Prostate gland (tissue), 2 donors: Measurements from ENCODE around the gene RPL18A. TPM values are rescaled to one million over a fixed set of nuclear protein-coding genes. Genes with fewer than 3 reads are reported as not detected.

Source experiments
- DNase-seq: peaks from one replicate; pipeline ENCODE4 v3.0.0-alpha.2; 2019; ENCODE audit warnings: low spot score
- H3K27ac ChIP-seq, 2 donors: fragments of 200-600 bp; sonication (generic); 2 replicates each; pipeline ENCODE4 v1.5.1; 2017 to 2019
- H3K27me3 ChIP-seq: fragments of 200-600 bp; sonication (generic); replicated peaks from 2 replicates; pipeline ENCODE4 v1.5.1; 2019; ENCODE audit not compliant: insufficient read depth
- H3K36me3 ChIP-seq, 2 donors: fragments of 200-600 bp; sonication (generic); 1 replicate in 1 of 2; 2 replicates in 1 of 2; pipeline versions ENCODE4 v1.5.1 to v1.8.1; 2017 to 2019
- H3K4me1 ChIP-seq: fragments of 200-600 bp; sonication (generic); replicated peaks from 2 replicates; pipeline ENCODE4 v1.5.1; 2019
- H3K4me3 ChIP-seq, 2 donors: fragments of 200-600 bp; sonication (generic); 2 replicates each; pipeline ENCODE4 v1.5.1; 2017 to 2019
- H3K9me3 ChIP-seq: fragments of 200-600 bp; sonication (generic); 2 replicates; pipeline ENCODE4 v1.5.1; 2017
- POLR2A ChIP-seq: fragments of 450-650 bp; IDR thresholded peaks from one replicate; pipeline ENCODE4 v1.6.1; 2016; ENCODE audit warnings: antibody characterized with exemption, mild to moderate bottlenecking
- POLR2AphosphoS5 ChIP-seq: sonication (generic); formaldehyde crosslinking; IDR thresholded peaks from one replicate; pipeline ENCODE4 v1.6.1; 2017; ENCODE audit warnings: antibody characterized with exemption
- WGBS: methylation state at CpG from one replicate; pipeline ENCODE4 v1.1.5; 2018; 5-methylcytosine and 5-hydroxymethylcytosine counted together
- intact Hi-C: fragments of 100-400 bp; cut with DNase I; formaldehyde crosslinking; loops from one replicate; pipeline ENCODE4 v1.14.2; 2022
- total RNA-seq, 2 donors: library from RNA; depleted of rRNA; stranded (reverse); fragments of >200 nt; gene quantifications; one replicate each; pipeline ENCODE4 v1.1.0, GENCODE V29; 2016
- TF ChIP-seq, protein P1 (sequence below), 4 experiments: fragments of 200-600 bp in 2 of 4; fragments of 450-650 bp in 2 of 4; sonication (generic) in 2 of 4; IDR thresholded peaks; 1 replicate in 3 of 4; 2 replicates in 1 of 4; pipeline ENCODE4 v1.5.1; 2016 to 2019; ENCODE audit warnings: antibody characterized with exemption in 4 of 4, mild to moderate bottlenecking in 2 of 4, moderate library complexity in 2 of 4

Gene RPL18A
- total RNA-seq, 2 donors from 2014 or later = 1,351 to 1,892 TPM

DNA sequence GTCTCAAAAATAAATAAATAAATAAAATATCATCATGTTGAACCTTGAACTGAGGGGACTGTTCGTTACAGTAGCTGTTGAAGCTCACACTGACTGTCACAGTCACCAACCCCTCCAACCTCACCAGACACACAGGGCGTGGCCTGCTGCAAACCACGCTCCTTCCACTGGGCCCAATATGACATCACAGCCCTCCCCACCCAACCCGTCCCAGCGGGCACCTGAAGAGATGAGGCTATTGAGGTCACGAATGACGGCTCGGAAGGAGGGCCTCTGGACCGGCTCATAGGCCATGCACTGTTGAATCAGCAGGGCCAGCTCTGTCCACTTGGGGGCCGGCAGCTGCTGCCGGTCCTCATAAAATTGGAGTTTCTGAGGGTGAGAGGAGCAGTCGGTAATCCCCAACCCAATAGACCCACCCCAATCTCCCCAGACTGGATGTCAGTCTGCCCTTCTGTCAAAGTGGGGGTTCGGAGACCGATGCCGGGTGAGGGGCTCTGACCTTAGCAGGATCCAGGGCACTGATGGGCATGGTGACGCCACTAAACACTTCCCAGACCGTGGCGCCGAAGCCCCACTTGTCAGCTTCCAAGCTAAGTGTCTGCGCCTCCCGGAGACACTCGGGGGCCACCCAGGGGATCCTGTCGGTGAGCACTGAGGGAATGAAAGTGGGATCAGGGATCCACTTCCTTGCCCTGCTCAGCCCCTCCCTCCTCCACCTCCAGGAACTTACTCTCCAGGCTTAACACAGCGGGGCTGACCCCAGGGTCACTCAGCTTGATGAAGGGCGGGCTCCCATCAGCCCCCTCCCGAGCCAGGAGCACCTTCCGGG, 25.1 kb upstream of the RPL18A start:
- 72% methylated on average over 26 of the region's 27 CpGs for WGBS
- H3K4me3 ChIP-seq = no peak overlapping the region
- DNase-seq = no peak
- H3K36me3 ChIP-seq = no peaks in the 10 kb centered on the region
- H3K27ac ChIP-seq = no peak overlapping the region
- TF ChIP-seq, protein P1, sequence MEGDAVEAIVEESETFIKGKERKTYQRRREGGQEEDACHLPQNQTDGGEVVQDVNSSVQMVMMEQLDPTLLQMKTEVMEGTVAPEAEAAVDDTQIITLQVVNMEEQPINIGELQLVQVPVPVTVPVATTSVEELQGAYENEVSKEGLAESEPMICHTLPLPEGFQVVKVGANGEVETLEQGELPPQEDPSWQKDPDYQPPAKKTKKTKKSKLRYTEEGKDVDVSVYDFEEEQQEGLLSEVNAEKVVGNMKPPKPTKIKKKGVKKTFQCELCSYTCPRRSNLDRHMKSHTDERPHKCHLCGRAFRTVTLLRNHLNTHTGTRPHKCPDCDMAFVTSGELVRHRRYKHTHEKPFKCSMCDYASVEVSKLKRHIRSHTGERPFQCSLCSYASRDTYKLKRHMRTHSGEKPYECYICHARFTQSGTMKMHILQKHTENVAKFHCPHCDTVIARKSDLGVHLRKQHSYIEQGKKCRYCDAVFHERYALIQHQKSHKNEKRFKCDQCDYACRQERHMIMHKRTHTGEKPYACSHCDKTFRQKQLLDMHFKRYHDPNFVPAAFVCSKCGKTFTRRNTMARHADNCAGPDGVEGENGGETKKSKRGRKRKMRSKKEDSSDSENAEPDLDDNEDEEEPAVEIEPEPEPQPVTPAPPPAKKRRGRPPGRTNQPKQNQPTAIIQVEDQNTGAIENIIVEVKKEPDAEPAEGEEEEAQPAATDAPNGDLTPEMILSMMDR (IDR thresholded peaks at IDR 0.05) = no peak
- TF ChIP-seq POLR2A = no peak
- no peaks in the 10 kb centered on the region for H3K4me1 ChIP-seq
- no peaks in the 10 kb centered on the region for H3K9me3 ChIP-seq
- intact Hi-C loops = no loop called here
- H3K27me3 ChIP-seq = no peaks in the 10 kb centered on the region

DNA sequence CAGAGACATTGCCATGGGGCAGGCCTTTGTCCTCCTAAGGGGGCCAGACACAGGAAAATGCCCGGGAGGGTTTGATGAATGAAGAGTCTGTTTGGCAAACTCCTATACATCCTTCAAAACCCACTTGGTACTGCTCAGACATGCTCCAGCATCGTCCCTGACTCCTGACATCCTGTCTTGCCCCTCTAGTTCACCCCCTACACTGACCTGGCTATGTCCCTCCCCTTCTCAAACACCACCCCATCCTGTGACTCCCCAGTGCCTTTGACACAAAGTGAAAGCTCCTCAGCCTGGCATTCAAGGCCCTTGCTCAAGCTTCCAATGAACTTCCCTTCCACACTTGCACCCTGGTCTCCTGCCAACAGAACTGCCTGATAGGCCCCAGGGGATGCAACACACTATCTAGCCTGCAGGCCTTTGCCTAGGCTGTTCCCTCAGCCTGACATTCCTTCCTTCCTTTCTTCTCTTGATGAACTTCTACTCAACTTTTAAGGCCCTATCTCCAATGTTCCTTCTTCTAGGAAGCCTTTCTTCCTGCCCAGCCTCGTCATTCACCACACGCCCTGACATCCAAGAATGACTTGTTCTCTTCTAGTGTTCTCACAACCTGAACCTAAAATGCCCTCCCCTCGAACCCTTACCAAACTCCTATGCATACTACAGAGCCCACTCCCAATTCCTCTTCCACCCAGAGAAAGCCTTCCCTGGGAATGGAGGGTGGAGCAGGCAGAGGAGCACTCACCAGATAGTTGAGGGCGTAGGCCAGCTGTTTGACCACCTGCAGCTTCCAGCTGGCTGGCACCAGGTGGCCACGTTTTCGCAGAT, 24.3 kb upstream of the RPL18A start:
- 71% methylated on average over 8 of the region's 8 CpGs for WGBS
- Histone ChIP-seq H3K36me3 (no peaks in the 10 kb centered on the region), H3K4me3 (no peak overlapping the region), H3K27ac (no peak overlapping the region), H3K27me3 (no peaks in the 10 kb centered on the region), H3K9me3 (no peaks in the 10 kb centered on the region), H3K4me1 (no peaks in the 10 kb centered on the region)
- TF ChIP-seq, protein P1 (IDR thresholded peaks at IDR 0.05) = no peak
- TF ChIP-seq POLR2A = no peak
- no peak for TF ChIP-seq POLR2AphosphoS5
- intact Hi-C loops = no loop called here
- no peak for DNase-seq

- no peaks in the 10 kb centered on the region for H3K36me3 ChIP-seq
- 63% methylated on average over 4 of the region's 4 CpGs for WGBS
- no peak for DNase-seq
- no peaks in the 10 kb centered on the region for H3K27me3 ChIP-seq
- intact Hi-C loops = no loop called here
- H3K4me1 ChIP-seq = no peaks in the 10 kb centered on the region
- H3K27ac ChIP-seq = no peak overlapping the region
- TF ChIP-seq POLR2AphosphoS5 (no peak), POLR2A (no peak)
- TF ChIP-seq, protein P1 (IDR thresholded peaks at IDR 0.05) = no peak
- no peak overlapping the region for H3K4me3 ChIP-seq
- H3K9me3 ChIP-seq = no peaks in the 10 kb centered on the region
These were observed 23.2 kb upstream of the RPL18A start for GRCh38 chr19:17836530-17836929.

DNA sequence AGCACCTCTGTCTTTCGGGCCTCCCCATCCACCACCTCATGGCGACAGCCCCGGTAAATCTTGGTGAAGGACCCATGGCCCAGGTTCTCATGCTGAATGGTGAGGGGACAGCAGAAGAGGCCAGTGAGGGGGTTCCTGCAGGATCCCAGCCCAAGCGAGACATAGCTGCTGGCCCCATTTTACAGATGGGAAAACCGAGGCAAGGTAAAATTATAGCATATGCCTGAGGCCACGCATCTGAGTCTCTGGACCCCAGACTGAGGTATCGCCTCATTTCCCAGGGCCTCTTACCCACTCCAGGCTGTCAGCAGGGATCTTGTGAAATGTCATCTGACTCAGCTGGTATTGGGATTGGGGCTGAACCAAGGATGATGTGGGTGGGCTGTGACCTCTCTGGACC, 21.7 kb upstream of the RPL18A start:
- no peaks in the 10 kb centered on the region for H3K27me3 ChIP-seq
- no peaks in the 10 kb centered on the region for H3K9me3 ChIP-seq
- no peak overlapping the region for H3K4me3 ChIP-seq
- H3K36me3 ChIP-seq = no peaks in the 10 kb centered on the region
- 96% methylated on average over 7 of the region's 7 CpGs for WGBS
- no peak for TF ChIP-seq POLR2AphosphoS5
- TF ChIP-seq POLR2A = no peak
- TF ChIP-seq, protein P1 (IDR thresholded peaks at IDR 0.05) = no peak
- no peak overlapping the region for H3K27ac ChIP-seq
- DNase-seq = no peak
- peaks cover 3% of the 10 kb centered on the region for H3K4me1 ChIP-seq
- intact Hi-C loops = no loop called here
